GM20431 (cell line): ENCODE measurements around the gene IQSEC2.

Source experiments
- in situ Hi-C: fragments of 300-500 bp; cut with MseI, MboI; formaldehyde crosslinking; loops from one replicate; pipeline ENCODE4 v1.15.0; 2020; ENCODE audit warnings: low sequenced_read_pairs; ENCODE audit not compliant: unreplicated experiment

IQSEC2 gene

DNA sequence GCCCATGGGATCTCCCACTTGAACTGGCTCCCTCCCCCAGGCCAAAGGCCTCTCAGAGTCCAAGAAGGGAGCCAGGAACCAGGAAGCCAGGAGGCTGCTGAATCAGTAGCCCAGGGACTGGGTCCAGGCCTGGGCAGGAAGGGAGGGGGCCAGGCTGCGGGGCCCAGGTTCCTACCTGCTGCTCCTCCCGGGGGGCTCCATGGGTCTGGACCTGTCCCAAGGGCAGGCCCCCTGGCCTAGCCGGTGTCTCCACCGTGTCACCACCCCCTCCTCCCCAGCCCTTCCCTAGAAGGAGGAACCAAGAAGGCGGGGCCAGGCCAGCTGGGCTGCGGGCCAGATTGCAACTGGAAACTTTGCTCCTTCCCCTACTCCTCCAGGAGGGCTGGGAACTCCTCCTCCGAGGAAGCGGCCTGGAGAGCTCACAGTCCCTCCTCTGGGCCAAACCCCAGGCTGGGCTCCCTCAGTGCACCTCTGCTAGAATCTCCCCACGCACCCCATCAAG is at the start of gene IQSEC2:
TSS of gene IQSEC2 (minus strand) at position 264 of the 502 bp plus-strand sequence.
- in situ Hi-C loops = no loop called here

DNA sequence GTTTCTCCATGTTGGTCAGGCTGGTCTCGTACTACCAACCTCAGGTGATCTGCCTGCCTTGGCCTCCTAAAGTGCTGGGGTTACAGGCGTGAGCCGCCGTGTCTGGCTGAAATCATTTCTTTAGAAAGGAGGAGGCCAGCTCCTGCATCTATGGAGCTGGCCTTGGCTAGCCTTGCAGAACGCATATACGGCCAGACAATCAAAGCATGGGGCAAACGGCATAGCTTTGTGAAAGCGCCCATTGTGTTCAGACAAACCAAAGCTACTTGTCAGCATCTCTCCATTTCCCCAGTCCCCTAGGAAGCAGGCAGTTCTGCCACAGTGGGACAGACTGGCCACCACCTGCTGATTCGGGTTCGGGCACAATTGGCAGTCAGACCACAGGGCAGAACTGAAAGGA is 48.9 kb upstream of the IQSEC2 start:
- in situ Hi-C loops = no loop called here

DNA sequence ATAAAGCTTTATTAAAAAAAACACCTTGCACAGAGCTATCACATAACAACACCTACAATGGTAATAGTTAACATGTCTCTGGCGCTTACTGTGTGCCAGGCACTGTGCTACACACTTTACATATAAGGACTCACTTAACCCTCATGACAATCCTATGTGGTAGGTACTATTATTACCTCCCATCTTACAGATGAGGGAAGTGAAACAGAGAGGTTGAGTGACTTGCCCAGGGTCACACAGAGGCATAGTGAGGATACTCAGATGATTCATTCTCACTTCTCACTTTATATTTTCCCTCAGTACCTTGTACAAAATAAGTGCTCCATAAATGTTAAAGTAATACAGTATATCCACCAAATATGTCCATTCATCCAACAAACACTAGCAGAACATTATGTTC is 43.4 kb upstream of the IQSEC2 start:
- in situ Hi-C loops = loop anchor here (25.0 kb wide), 1 partner anchor 162 kb away; no protein-coding TSS in a partner anchor

DNA sequence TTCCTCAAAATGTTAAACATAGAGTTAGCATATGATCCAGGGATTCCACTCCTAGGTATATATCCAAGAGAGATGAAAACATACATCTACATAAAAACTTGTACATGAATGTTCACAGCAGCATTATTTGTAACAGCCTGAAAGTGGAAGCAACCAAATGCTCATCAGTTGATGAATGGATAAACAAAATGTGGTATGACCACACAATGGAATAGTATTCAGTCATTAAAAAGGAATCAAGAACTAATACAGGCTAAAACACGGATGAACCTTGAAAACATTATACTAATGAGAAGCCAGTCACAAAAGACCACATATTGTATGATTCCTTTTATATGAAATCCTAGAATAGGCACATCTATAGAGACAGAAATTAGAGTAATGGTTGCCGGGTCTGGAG is 42.7 kb upstream of the IQSEC2 start:
- in situ Hi-C loops = loop anchor here (25.0 kb wide), 1 partner anchor 163 kb away; no protein-coding TSS in a partner anchor

DNA sequence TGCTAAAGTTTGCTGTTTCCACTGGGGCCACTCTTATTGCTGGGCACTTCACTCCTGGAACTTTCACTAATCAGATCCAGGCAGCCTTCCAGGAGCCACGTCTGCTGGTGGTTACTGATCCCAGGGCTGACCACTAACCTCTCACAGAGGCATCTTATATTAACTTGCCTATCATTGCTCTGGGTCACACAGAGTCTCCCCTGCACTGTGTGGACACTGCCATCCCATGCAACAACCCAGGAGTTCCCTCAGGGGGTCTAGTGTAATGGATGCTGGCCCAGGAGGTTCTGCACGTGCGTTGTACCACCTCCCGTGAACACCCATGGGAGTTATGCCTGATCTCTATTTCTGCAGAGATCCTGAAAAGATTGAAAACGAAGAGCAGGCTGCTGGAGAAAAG is 41.8 kb upstream of the IQSEC2 start:
- in situ Hi-C loops = loop anchor here (25.0 kb wide), 1 partner anchor 164 kb away; no protein-coding TSS in a partner anchor

DNA sequence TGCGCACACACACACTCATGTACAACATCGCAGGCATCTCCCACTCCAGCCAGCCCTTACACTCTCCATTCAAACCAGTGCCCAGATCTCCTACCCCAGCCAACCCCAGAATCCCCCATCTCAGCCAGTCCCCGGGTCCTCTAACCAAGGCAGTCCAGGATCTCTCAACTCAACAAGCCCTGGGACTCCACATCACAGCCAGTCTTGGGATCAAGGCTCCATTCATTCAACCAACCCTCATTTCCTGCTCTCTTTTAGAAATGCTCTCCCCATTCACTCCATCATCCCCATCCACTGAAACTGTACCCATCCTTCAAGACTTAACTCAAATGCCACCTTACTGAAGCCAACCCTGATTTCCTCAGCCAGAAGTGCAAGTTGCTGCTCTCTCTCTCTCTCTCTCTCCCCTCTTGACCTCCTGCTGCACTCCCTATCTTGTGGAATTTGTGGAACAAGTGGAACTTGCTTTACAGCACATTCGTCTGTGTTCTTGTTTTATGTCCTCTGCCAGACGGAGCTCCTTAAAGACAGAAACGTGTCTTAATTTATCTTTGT is 40.6 kb upstream of the IQSEC2 start:
- in situ Hi-C loops = loop anchor here (25.0 kb wide), 1 partner anchor 165 kb away; no protein-coding TSS in a partner anchor

DNA sequence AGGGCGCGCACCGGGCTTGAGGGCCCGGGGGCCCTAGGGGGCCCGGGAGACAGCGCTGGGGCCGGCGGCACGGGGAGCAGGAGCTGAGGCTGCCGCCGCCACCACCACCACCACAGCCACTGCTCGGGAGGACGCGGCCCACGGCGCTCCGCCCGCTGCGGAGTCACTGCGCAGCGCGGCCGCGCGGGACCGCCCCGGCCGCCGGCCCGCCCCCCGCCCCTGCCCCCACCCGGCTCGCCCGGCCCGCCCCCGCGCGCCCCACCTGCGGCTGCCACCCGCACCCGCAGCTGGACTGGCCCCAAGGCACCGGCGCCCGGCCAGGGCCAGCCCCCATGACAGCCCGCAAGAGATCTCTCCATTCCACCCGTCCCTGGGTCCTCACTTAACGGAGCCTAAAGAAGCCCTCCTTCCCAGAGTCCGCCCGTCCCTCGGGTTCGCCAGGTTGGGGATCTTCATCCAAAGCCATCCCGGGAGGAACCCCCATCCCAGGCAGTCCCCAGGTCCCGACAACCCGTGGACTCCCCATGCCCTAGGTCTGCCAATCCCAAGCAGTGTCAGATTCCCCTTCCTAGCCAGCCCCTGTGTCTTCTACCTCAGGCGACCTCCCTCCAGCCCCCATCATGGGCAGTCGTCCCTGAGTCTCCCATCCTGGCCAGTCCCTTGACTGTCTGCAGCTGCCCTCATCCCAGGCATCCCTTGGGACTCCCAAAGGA is 40.0 kb upstream of the IQSEC2 start:
- in situ Hi-C loops = loop anchor here (25.0 kb wide), 1 partner anchor 166 kb away; no protein-coding TSS in a partner anchor

DNA sequence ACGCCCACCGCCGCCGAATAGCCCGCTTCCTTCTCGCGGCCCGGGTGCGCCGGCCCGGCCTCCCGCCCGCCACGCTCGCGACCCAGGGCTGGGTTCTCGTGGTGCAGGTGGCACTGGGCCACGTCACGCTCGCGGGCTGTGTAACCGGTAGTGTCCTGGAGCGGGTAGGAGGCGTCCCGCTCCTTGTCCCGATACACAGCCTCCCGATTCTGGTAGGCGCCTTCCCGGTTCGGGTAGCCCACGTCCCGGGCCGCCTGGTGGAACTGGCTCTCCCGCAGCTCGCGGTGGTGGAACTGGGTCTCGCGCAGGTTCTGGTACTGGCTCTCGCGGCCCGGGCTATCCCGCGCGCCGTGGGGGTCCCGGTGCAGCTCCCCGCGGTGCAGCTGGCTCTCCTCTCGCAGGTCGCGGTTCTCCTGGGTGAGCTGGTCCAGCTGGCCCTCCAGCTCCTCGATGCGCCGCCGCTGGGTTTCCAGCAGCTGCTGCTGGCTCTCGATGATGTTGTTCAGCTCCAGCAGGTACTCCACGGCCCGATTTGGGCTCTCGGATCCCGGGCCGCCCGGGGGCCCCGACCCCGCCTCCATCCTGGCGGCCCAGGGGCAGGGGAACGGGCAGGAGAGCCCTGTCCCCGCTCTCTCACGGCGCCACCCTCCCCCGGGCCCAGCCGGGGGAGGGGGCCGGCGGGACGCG is 39.3 kb upstream of the IQSEC2 start:
- in situ Hi-C loops = loop anchor here (25.0 kb wide), 1 partner anchor 167 kb away; no protein-coding TSS in a partner anchor

DNA sequence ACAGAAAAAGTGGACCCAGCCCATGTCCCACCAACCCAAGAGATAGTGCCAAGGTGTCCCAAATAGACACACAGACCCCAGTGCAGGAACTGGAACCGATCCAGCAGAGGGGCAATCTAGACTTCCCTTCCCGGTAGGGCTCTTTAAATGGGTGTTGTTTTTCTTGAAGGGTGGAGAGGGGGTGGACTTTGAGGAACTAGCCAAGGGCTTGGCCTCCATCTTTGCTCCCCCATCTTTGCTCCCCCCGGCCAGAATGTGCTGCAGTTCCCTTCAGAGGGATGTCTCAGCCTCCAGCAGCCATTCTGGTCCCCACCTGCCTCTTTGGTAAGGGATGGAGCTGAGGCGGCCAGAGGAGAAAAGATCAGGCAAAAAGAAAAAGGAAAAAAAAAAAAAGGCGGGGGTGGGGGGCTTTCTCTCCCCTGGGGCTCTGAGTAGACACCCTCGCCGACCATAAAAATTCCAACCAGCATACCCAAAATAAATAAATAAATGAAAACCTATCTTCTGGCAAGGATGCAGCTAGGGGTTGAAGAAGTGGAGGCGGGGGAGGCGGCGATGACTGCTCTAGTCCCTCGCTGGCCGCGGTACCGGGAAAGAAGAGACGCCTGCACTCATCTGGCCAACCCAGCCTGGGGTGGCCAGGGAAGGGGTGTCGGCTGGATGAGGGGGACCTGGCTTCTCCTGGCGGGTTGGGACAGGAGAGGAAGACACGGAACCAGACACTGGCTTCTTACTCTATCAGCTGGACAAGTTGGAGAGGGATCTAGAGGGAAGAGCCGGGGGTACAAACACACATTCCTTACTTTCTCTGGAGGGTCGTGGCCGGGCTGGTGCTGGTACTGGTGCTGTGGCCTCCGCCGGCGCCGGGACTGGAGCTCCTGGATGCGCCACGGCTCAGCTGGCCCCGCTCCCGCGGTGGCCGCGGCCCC is 38.5 kb upstream of the IQSEC2 start:
- in situ Hi-C loops = loop anchor here (25.0 kb wide), 1 partner anchor 167 kb away; no protein-coding TSS in a partner anchor

DNA sequence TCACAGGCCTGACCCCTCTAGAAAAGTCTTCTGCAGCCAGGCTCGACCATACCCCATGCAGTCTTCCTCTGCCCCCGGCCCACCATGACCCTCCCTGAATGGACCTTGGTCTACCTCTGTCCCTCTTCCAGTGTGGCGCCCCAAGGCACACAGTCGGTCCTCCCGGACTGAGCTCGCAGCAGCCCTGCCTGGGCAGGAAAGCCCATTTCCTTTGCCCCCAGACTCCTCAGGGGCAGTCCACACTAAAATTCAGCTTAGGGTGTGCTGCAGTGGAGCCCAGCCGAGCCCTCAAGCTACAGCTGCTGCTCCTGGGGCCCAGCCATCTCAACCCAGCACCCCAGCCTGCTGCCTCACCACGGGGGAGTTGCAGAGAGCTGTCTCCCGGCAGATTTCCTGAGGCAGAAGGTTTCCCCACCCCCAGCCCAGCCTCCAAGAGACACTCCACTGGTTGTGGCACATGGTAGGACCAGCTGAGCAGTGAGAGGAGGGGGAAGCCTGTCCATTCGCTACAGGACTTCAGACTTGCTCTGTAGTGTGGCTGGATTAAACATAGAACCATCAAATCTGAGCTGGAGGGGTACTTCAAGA is 37.5 kb upstream of the IQSEC2 start:
- in situ Hi-C loops = loop anchor here (25.0 kb wide), 1 partner anchor 168 kb away; no protein-coding TSS in a partner anchor

DNA sequence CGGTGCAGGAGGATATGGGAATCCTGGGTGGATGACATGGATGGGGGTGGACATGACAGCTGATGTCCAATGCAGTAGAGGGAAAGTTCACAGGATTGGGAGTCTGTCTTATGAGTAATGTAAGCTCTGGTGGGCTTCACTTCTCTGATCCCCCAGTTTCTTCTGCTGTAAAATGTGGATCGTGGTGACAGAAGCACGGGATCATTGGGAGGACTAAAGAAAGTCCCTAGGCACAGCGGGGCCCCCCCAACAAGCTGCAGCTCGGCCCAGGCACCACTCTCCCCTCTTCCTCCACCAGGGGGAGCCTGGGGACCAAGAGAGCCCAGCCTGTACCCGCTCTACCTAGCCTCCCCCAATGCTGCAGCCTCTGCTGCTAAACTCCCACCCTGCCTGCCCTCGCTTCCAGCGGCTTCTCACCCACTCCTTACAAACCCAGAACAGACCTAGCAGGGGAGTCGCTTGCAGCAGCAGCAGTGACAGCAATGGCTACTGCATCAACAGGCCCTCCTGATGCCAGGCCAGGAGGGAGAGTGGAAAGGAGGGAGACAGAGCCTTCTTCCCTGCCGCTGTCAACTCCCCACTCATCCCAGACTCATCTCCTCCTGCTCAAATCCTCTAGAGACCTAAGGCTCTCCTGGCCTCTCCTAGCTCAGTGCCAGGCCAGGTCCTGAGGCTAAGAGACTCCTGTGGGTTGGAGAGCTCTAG is 36.1 kb upstream of the IQSEC2 start:
- in situ Hi-C loops = loop anchor here (25.0 kb wide), 1 partner anchor 170 kb away; no protein-coding TSS in a partner anchor

DNA sequence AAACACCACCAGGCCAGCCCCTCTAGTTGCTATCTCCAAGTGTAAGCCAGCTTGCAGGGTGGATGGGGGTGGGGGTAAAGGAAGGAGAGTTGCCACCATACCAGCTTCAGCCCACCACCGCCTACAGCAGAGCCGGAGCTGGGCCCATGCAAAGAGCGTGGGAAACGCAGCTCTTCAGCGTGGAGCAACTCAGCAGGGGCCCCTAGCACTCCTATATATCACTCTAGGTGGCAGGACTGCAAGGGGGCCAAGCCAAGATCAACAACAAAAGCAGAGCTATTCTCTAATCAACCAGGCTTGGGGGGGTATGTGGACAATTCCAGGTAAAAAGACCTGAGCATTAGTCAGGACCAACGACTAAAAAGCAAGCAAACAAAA is 35.5 kb upstream of the IQSEC2 start:
- in situ Hi-C loops = loop anchor here (25.0 kb wide), 1 partner anchor 170 kb away; no protein-coding TSS in a partner anchor

DNA sequence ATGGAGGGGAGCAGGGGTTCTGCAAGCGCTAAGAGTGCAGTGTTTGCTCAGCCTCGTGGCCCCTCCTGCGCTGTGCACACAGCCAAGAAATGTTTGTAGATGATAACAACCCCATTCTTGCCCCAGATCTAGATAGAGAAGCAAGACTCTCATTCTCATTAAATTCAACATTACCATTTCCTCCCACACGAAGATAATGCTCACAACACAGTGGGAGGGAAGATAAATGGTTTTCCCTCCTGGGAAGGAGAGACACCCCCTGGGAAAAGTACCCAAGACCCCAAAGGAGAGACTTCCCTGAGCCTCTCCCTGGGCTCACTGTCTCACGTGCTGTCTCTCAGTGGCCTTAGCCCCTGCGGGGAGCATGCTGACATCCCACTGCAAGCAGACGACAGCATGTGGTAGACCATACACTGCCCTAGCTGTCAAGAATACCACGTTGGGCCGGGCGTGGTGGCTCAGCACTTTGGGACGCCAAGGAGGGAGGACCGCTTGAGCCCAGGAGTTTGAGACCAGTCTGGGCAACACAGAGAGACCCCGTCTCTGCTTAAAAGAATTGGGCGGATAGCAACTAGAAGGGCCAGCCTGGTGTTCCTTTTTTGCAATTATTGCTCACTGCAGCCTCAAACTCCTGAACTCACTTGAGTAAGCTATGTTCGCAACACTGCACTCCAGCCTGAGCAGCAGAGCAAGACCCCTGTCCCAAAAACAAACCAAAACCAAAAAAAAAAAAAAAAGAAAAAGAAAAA is 34.9 kb upstream of the IQSEC2 start:
- in situ Hi-C loops = loop anchor here (25.0 kb wide), 1 partner anchor 171 kb away; no protein-coding TSS in a partner anchor

DNA sequence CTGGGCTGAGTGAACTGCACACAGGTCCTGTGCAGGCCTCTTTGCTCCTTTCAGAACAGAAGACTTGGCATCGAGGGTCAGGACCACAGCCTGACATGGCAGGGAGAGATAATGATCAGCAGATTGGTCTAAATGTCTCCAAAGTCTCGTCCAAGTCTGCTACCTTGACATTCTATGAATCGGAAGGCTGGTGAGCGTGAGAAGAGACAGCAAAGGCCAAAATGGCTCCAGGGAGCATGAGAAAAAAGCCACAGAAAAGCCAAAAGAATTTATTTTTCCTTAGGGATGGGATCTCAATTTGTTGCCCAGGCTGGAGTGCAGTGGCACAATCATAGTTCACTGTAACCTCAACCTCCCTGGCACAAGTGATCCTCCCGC is 32.3 kb upstream of the IQSEC2 start:
- in situ Hi-C loops = loop anchor here (25.0 kb wide), 1 partner anchor 174 kb away; no protein-coding TSS in a partner anchor

DNA sequence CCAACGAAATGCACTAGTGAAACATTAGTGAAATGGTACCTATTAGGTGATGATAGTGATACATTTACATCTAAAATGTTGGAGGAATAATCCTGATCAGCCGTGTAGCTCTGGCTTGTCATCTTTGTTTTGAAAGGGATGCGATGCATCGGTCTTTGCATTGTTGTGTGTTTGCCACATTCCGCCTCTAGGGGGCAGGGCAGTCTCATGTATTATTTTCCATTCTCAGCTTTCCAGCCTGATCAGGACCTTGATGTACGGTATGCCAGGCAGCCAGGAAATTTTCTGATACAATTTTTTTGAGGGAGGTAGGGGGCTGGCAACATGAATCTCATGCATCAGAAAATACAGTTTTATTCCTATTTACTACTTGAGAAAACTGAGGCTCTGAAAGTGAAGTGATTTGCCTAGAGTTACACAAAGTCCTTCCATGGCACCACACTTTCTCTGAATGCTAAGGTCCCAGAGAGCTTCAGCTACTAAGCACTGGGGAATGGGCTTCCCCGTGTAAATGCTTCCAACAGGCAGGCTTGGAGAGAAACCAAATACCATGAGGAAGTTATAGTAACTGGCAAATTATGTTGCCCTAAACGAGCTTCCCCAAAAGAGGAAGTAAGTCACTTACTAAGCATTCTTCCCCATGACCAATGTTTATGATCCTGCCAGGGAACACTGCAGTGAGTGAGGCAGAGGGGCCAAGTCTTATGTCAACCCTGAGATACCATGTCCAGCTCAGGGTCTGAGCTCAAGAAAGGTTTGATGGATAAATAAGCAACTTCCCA is 31.8 kb upstream of the IQSEC2 start:
- in situ Hi-C loops = loop anchor here (25.0 kb wide), 1 partner anchor 174 kb away; no protein-coding TSS in a partner anchor

DNA sequence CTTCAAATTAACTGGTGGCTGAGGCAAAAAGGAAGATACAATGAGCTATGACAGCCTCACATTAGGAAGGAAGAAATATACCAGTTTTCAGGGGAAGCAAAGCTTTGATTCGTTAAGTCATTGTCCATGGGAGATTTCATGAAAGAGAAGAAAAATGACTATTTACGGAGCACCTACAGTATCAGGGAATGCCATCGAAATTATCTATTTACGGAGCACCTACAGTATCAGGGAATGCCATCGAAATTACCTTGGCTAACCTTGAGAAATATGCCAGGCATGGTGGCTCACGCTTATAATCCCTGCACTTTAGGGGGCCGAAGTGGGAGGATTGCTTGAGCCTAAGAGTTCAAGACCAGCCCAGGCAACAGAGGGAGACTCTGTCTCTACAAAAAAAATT is 28.5 kb upstream of the IQSEC2 start:
- in situ Hi-C loops = loop anchor here (25.0 kb wide), 1 partner anchor 177 kb away; no protein-coding TSS in a partner anchor

DNA sequence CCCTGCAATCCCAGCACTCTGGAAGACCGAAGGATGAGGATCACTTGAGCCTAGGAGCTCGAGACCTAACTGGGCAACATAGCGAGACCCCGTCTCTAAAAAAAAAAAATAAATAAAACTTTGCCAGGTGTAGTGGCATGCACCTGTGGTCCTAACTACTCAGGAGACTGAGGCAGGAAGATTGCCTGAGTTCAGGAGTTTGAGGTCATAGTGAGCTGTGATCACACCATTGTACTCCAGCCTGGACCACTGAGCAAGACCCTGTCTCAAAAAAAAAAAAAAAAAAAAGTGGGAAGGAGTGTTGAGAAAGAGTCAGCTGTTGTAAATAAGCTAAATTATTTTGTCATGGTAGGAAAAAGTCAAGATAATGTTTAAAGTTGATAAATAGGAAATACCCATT is 27.5 kb upstream of the IQSEC2 start:
- in situ Hi-C loops = loop anchor here (25.0 kb wide), 1 partner anchor 178 kb away; no protein-coding TSS in a partner anchor
